Epithelial cell of esophagus (primary cell): Measurements from ENCODE around the gene KLK3.
A peak's percentile ranks its signal among the peaks of the same experiment; 100 is the strongest.
"Not testable (repeated sequence)": the region's sequence is repeated elsewhere in the genome, so short reads cannot be mapped to it uniquely, and the experiment has no call there.

Source experiments
- DNase-seq: peaks from one replicate; pipeline ENCODE4 v3.0.0; 2010; ENCODE audit warnings: low read depth
- H3K4me3 ChIP-seq: 2 replicates; pipeline ENCODE4 v1.5.1; 2011; ENCODE audit warnings: mild to moderate bottlenecking, low read length, control low read depth
- TF ChIP-seq, protein P1 (sequence below): IDR thresholded peaks from 2 replicates; pipeline ENCODE4 v1.5.1; 2011; ENCODE audit warnings: low read depth, mild to moderate bottlenecking, low read length, control low read depth, inconsistent platforms; ENCODE audit not compliant: insufficient read depth; ENCODE audit errors: missing control alignments

KLK3 gene

DNA sequence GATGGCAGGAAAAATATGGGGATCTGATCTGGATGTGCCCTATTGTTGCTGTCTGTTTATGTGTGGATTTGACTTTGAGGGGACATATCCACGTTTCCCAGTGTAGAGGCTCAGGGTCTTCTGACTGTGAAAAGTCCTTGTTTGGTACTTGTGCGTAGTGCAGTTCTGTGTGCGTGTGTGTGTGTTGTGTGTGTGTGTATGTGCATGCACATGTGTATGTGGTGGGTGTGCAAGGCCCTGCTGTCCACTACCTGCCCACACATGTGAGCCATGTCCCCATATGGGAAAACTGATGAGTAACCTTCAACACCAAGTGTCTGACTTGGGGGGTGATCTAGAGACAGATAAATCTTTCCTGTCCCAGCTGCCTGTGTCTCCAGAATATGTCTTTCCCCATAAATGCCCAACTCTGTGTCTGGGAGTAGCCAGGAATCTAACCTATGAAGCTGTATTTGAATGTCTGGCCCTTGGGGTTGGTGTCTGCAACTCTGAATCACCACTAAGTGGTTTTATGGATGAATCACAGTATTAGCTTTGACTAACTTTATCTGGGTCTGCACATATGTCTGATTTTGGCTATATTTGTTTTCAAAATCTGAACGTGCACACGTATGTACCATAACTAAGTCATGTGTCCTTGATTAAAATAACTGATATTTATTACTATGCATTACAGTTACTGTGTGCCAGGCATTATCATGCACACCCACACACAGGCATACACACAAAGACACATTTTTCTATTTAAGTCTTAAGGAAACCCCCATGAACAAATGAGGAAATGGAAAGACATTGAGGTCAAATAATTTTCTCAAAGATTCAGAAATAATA is 35.9 kb downstream of the KLK3 start:
- peak; percentile 31 for DNase-seq
- H3K4me3 ChIP-seq, result no peak overlapping the region
- TF ChIP-seq, protein P1, sequence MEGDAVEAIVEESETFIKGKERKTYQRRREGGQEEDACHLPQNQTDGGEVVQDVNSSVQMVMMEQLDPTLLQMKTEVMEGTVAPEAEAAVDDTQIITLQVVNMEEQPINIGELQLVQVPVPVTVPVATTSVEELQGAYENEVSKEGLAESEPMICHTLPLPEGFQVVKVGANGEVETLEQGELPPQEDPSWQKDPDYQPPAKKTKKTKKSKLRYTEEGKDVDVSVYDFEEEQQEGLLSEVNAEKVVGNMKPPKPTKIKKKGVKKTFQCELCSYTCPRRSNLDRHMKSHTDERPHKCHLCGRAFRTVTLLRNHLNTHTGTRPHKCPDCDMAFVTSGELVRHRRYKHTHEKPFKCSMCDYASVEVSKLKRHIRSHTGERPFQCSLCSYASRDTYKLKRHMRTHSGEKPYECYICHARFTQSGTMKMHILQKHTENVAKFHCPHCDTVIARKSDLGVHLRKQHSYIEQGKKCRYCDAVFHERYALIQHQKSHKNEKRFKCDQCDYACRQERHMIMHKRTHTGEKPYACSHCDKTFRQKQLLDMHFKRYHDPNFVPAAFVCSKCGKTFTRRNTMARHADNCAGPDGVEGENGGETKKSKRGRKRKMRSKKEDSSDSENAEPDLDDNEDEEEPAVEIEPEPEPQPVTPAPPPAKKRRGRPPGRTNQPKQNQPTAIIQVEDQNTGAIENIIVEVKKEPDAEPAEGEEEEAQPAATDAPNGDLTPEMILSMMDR, result no peak

DNA sequence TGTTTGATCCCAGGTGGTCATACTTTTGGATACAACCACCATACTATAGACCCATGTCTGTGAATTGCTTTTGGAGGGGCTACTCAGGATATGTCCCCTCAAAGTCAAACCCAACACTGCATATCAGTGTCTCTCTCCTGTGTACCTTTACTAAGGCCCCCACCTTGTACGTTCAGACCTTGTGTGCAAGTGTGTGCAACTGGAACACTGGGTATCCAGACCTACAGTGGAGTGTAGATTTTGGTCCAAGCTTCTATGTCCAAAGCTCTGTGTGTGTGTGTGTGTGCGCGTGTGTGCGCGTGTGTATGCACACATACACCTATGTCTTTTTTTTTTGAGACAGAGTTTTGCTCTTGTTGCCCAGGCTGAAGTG is 36.5 kb downstream of the KLK3 start:
- H3K4me3 ChIP-seq, result no peak overlapping the region
- TF ChIP-seq, protein P1, result no peak
- no peak for DNase-seq

DNA sequence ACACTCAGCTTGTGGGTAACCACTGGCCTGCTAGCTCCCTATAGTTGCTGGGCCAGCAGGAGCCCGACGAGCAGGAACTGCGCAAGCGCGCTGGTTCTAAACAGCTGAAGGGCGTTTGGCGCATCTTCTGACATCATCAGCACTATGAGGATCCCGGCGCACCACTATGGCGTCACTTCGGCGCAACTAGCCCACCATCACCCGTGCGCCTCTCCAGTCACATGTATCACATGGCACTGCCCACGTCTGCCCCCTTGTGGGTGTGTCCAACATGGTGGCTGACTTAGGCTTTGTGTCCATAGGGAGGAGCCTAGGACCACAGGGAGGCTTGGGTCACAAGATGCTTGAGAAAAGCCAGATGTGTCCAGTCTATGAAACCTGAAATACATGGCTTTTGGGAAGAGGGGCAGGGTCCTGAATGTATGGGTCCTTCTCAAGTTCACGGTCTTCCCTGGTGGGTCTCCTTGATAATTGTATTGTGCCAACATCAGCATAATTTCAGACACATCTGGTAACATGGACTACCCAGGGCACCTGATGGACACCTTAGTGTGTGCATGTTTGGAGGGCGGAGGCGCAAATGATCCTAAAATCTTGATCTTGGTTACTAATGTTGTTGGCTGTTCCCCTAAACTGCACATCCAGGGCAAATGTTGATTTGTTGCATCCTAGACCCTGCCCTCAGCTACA is 38.5 kb downstream of the KLK3 start:
- DNase-seq, result no peak
- H3K4me3 ChIP-seq, result no peak overlapping the region
- TF ChIP-seq, protein P1, result no peak

DNA sequence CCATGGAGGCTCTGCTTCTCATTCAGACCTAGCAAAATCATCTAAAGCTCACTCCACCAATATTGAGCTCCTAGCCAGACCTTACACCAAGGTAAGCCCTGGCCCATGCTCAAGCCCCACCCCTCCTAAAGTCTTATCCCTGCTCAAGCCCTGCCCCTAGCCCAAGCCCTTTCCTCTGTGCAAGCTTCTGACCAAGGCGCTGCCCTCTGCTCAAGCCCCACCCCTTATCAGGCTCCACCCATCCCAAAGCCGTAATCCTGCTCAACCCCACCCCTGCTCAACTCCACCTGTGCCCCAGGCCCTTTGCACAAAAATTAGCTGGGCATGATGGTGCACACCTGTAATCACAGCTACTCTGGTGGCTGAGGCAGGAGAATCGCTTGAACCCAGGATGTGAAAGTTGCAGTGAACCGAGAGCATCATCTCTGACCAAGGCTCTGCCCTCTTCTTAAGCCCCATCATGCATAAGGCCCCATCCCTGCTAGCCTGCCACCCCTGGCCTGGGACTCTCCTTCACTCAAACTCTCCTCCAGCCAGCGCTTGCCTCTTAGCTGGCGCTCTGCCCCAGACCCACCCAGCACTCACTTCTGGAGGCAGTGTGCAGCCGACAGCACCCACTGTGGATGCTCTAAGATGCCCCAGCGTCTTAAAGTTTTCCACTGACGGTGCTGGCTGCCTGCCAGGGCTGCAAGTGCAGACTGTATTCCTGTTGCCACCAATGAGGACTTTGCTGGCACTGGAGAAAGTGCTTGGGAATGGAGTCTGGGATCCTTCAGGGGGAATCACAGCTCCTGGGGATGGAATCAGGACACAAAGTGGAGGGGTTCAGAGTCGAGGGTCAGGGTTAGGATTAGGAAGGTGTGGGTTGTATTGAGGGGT is 40.0 kb downstream of the KLK3 start:
- no peak for DNase-seq
- H3K4me3 ChIP-seq, result no peak overlapping the region
- TF ChIP-seq, protein P1, result no peak

DNA sequence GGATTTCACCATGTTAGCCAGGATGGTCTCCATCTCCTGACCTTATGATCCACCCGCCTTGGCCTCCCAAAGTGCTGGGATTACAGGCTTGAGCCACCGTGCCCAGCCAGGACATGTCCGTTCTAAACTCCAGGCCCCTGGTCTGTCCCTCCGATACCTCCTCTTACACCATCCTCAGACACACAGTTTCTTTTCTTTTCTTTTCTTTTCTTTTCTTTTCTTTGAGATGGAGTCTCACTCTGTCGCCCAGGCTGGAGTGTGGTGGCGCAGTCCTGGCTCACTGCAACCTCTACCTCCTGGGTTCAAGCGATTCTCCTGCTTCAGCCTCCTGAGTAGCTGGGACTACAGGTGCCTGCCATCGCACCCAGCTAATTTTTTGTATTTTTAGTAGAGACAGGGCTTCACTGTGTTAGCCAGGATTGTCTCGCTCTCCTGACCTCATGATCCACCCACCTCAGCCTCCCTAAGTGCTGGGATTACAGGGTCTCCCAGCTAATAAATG is 41.4 kb downstream of the KLK3 start:
- H3K4me3 ChIP-seq, DNase-seq: not testable (repeated sequence)

DNA sequence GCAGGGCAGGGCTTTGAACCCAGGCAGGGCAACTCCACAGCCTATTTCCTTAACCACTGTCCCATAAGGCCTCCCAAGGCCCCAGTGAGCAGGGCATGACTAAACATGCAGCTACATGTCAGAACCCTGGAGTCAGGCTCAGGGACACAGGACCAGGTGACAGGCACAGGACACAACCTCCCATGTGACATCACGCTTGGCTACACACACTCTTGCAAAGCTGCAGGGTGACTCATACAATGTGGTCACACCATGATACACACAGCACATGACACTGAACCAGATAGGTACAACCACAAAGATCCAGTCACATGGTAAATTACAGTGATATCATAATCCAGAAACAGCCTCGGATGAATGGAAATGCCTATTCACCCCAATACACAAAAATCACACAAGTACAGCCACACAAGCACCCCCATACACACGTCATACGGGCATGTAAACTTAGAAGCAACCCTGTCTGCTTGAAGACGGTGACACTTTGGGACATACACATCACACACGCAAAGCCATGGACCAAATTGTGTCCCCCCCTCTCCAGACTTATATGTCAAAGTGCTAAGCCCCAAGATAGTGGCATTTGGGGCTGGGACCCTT is 42.0 kb downstream of the KLK3 start:
- DNase-seq, result peak; percentile 57
- no peak overlapping the region for H3K4me3 ChIP-seq
- TF ChIP-seq, protein P1, result no peak

DNA sequence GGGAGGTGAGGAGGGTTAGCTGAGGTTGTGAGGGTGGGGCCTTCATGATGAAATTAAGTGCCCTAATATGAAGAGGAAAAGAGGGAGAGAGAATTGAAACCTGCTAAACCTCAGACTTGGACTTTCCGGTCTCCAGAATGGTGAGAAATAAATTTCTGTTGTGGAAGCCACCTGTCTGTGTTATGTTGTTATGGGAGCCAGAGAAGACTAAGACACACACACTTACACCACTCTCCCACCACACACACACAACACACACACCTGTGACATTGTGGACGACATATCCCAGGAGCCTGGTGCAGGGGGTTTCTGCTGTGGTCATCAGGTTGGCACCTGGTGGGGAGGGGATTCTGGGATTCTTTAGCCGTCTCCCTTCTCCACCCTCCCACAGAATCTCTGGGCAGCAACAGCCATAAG is 42.5 kb downstream of the KLK3 start:
- DNase-seq, result no peak
- TF ChIP-seq, protein P1, result no peak
- no peak overlapping the region for H3K4me3 ChIP-seq
